ENCODE data around the gene GAS2L1.

DNA sequence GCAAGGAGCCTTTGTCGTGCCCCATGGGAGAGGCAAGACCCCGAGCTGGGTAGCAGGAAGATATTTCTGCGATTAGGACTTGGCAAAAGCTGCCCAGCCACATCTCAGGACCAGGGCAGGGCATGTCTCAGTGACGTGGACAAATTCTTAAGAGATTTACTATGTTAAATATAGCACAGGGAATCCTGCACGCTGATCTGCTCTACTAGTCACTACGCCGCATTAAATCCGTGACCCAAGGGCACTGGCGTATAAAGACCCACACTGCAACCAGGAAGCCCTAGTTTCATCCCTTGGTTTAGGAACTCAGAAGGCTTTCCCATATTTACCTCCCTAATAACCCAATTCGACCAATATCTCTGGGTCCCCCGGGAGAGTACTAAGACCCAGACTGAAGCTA is 46.8 kb downstream of the GAS2L1 start:
- TF ChIP-seq SPI1 (IDR thresholded peaks at IDR 0.05; ENCODE audit: borderline replicate concordance, low read depth) (no peak), POLR2AphosphoS5 (IDR thresholded peaks at IDR 0.05; ENCODE audit: low read depth) (no peak), GABPA (IDR thresholded peaks at IDR 0.05; ENCODE audit: low read depth) (no peak)
- TF ChIP-seq, protein P1, sequence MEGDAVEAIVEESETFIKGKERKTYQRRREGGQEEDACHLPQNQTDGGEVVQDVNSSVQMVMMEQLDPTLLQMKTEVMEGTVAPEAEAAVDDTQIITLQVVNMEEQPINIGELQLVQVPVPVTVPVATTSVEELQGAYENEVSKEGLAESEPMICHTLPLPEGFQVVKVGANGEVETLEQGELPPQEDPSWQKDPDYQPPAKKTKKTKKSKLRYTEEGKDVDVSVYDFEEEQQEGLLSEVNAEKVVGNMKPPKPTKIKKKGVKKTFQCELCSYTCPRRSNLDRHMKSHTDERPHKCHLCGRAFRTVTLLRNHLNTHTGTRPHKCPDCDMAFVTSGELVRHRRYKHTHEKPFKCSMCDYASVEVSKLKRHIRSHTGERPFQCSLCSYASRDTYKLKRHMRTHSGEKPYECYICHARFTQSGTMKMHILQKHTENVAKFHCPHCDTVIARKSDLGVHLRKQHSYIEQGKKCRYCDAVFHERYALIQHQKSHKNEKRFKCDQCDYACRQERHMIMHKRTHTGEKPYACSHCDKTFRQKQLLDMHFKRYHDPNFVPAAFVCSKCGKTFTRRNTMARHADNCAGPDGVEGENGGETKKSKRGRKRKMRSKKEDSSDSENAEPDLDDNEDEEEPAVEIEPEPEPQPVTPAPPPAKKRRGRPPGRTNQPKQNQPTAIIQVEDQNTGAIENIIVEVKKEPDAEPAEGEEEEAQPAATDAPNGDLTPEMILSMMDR (IDR thresholded peaks at IDR 0.05; ENCODE audit: insufficient read depth, low read length): no peak
- TF ChIP-seq, protein P2, sequence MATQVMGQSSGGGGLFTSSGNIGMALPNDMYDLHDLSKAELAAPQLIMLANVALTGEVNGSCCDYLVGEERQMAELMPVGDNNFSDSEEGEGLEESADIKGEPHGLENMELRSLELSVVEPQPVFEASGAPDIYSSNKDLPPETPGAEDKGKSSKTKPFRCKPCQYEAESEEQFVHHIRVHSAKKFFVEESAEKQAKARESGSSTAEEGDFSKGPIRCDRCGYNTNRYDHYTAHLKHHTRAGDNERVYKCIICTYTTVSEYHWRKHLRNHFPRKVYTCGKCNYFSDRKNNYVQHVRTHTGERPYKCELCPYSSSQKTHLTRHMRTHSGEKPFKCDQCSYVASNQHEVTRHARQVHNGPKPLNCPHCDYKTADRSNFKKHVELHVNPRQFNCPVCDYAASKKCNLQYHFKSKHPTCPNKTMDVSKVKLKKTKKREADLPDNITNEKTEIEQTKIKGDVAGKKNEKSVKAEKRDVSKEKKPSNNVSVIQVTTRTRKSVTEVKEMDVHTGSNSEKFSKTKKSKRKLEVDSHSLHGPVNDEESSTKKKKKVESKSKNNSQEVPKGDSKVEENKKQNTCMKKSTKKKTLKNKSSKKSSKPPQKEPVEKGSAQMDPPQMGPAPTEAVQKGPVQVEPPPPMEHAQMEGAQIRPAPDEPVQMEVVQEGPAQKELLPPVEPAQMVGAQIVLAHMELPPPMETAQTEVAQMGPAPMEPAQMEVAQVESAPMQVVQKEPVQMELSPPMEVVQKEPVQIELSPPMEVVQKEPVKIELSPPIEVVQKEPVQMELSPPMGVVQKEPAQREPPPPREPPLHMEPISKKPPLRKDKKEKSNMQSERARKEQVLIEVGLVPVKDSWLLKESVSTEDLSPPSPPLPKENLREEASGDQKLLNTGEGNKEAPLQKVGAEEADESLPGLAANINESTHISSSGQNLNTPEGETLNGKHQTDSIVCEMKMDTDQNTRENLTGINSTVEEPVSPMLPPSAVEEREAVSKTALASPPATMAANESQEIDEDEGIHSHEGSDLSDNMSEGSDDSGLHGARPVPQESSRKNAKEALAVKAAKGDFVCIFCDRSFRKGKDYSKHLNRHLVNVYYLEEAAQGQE (IDR thresholded peaks at IDR 0.05; ENCODE audit: insufficient replicate concordance, low read depth): no peak

Measured in HL-60 (cell line).